GM18502 (cell line): ENCODE measurements around the gene GZMH.
"Not testable (repeated sequence)": the region's sequence is repeated elsewhere in the genome, so short reads cannot be mapped to it uniquely, and the experiment has no call there.

Source experiments
- ATAC-seq: cut with Tn5 transposase; IDR thresholded peaks from one replicate; pipeline ENCODE4 v1.9.1; 2021; ENCODE audit warnings: mild to moderate bottlenecking; ENCODE audit not compliant: unreplicated experiment, poor library complexity

GZMH gene

GRCh38 chr14:24597403-24597802 is 12.1 kb downstream of the GZMH start:
- ATAC-seq: no peak

- no peak for ATAC-seq
Observed at GRCh38 chr14:24595073-24595808, 14.2 kb downstream of the GZMH start.

- ATAC-seq: not testable (repeated sequence)
Observed at GRCh38 chr14:24591004-24591403, 18.5 kb downstream of the GZMH start.

DNA sequence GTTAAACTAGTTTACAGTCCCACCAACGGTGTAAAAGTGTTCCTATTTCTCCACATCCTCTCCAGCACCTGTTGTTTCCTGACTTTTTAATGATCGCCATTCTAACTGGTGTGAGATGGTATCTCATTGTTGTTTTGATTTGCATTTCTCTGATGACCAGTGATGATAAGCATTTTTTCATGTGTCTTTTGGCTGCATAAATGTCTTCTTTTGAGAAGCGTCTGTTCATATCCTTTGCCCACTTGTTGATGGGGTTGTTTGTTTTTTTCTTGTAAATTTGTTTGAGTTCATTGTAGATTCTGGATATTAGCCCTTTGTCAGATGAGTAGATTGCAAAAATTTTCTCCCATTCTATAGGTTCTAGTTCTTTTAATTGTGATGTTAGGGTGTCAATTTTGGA is 25.1 kb downstream of the GZMH start:
- ATAC-seq: not testable (repeated sequence)

DNA sequence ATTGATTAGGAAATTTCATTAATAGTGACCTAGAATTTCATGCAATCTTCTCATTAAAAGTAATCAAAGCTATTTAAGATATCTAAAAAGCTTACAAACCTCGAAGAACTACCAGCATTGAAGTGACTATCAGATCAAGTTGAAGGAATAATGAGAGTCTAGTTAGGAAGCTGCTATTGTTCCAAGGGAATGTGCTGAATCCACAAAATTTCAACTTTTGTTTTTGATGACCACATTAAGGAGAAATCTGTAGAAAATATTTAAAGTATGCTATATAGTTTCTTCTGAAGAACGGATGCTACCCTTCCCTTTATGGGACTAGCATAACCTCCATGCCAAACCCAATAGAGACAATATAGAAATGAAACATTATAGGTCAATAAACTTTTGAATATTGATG is 30.9 kb downstream of the GZMH start:
- no peak for ATAC-seq

DNA sequence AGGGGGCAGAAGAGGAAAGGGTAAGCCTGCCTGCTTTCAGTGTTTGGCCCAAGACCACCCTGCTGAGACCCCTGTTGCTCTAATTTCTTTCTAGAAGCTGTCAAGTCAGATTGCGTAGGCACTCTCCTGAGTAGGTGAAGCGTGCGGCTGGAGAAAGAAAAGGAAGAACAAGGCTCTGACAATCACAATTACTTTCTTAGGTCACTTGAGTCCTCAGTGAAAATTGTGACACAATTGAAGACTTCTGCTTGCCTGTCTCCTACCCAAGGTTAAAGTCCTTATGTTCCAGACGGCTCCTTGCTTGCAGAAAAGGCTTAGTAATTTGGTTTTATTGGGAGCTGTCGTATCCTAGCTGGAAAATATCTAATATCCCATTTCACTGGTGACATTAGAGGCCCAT is 32.7 kb downstream of the GZMH start:
- no peak for ATAC-seq

- no peak for ATAC-seq
Observed at GRCh38 chr14:24576182-24576581, 33.3 kb downstream of the GZMH start, which contains the start of gene CTSG. Gene CTSG (minus strand): TSS chr14:24576250. CDS start chr14:24576223, 27 bp downstream.

- no peak for ATAC-seq
Observed at GRCh38 chr14:24574206-24574774, 35.2 kb downstream of the GZMH start.

DNA sequence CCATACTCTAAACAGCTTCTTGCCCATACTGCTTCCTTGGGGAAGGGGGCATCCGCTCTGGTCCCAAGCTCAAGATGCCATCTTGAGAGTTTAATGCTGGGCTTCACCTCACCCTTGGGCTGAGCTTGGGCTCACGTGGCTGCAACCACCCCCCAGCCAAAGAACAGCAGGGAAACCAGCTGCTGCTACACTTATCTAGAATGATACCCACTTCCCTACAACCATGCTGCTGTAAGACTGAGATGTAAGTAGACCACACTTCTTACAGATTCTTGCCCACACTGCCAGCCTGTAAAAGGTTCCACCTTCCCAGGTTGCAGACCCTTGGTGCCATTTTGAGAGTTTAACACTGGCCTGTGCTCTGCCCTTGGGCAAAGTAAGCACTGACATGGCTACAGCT is 43.2 kb downstream of the GZMH start:
- no peak for ATAC-seq

DNA sequence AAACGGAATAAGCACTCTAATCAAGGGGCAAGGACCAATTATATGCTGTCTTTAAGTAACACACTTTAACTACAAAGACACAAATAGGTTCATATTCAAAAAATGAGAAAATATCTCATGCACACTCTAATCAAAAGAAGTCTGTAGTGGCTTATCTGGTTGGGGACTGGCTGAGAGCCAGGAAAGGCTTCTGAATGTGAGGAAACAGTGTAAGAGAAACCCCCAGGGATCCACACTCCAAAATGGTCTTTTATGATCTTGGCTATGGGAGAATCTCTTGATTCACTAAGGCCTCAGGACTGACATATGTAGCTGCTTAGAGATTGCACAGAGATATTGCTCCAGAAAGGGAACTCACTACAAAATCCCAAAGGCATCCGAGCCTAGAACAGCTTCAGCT is 43.7 kb downstream of the GZMH start:
- ATAC-seq: no peak

DNA sequence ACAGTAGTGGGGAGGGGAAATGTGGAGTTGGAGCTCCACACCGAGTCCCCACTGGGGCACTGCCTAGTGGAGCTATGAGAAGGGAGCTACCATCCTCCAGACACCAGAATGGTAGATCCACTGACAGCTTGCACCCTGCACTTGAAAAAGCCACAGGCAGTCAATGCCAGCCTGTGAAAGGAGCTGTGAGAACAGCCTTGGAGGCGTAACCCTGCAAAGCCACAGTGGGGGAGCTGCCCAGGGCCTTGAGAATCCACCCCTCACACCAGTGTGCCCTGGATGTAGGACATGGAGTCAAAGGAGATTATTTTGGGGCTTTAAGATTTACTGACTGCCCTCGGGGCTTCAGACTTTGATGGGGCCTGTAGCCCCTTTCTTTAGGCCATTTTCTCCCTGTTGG is 46.0 kb downstream of the GZMH start:
- no peak for ATAC-seq

DNA sequence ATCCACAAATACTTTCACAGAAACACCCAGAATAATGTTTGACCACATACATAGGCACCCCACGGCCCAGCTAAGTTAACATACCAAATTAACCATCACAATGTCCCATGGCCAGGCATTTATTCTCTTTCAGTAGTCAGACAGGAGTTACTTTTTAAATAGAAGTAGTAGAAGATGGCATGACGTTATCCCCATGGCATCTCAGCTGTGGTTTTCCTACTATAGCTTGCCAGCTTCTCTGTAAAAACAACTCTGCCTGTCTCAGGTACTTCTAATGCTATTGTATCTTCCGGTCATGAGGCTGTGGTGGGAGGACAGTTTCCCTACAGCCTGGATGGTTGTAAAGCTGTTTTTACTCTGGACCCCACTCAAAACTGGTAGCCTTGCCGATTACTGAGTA is 52.7 kb downstream of the GZMH start:
- no peak for ATAC-seq
